Measurements from ENCODE around the gene OVCH2.

Gene OVCH2

GRCh38 chr11:7691759-7692350, 14.4 kb downstream of the OVCH2 start:
- no peak overlapping the region for H3K27ac ChIP-seq
- TF ChIP-seq ZFX (IDR thresholded peaks at IDR 0.05) = no peak
- TF ChIP-seq, protein P1, sequence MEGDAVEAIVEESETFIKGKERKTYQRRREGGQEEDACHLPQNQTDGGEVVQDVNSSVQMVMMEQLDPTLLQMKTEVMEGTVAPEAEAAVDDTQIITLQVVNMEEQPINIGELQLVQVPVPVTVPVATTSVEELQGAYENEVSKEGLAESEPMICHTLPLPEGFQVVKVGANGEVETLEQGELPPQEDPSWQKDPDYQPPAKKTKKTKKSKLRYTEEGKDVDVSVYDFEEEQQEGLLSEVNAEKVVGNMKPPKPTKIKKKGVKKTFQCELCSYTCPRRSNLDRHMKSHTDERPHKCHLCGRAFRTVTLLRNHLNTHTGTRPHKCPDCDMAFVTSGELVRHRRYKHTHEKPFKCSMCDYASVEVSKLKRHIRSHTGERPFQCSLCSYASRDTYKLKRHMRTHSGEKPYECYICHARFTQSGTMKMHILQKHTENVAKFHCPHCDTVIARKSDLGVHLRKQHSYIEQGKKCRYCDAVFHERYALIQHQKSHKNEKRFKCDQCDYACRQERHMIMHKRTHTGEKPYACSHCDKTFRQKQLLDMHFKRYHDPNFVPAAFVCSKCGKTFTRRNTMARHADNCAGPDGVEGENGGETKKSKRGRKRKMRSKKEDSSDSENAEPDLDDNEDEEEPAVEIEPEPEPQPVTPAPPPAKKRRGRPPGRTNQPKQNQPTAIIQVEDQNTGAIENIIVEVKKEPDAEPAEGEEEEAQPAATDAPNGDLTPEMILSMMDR (conservative IDR thresholded peaks at IDR 0.05) = no peak

- no peak overlapping the region for H3K27ac ChIP-seq
- TF ChIP-seq, protein P1 (conservative IDR thresholded peaks at IDR 0.05) = no peak
- TF ChIP-seq ZFX (IDR thresholded peaks at IDR 0.05) = no peak
Observed at GRCh38 chr11:7690648-7691047, 15.6 kb downstream of the OVCH2 start.

- TF ChIP-seq ZFX (IDR thresholded peaks at IDR 0.05) = no peak
- TF ChIP-seq, protein P1 (conservative IDR thresholded peaks at IDR 0.05) = no peak
- H3K27ac ChIP-seq = no peak overlapping the region
Observed at GRCh38 chr11:7689239-7689638, 17.0 kb downstream of the OVCH2 start.

- no peak overlapping the region for H3K27ac ChIP-seq
- TF ChIP-seq, protein P1 (conservative IDR thresholded peaks at IDR 0.05) = peak; percentile 88
- TF ChIP-seq ZFX (IDR thresholded peaks at IDR 0.05) = no peak
Observed at GRCh38 chr11:7688238-7688826, 17.9 kb downstream of the OVCH2 start.

DNA sequence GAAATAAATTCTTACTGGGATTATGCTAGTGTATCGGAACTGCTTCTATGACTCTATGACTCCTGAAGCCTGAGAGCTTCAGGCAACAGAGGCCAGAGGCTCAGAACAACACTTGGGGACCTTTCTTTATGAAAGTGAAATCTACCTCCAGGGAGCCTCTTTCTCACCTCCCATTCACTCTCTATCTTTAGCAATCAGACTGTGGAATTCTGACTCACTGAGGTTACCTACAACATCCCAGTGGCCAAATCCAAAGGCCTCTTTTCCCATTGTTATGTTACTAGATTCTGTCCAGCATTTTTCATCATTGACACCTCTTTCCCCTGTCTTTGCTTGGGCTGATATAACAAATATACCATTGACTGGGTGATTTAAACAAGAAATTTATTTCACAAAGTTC, 18.9 kb downstream of the OVCH2 start:
- TF ChIP-seq, protein P1 (conservative IDR thresholded peaks at IDR 0.05) = no peak
- no peak for TF ChIP-seq ZFX (IDR thresholded peaks at IDR 0.05)
- no peak overlapping the region for H3K27ac ChIP-seq

DNA sequence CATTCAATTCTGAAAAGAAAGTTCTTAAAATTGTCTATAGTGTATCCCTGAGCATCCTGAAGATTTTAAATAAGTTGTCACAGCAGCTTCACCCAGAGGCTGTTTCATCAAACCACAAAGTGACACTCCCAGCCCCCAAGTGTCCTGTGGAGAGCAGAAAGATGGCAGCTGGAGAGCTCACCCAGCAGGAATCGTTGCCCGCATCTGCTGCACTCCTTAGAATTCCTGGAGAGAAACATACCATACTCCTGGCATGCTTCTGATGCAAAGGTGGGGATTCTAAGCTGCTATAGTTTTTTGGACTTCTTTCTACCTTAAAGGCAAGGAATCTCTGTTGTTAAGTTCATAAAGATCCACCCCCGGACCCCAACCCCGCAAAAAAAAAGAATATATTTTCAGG, 19.5 kb downstream of the OVCH2 start:
- TF ChIP-seq, protein P1 (conservative IDR thresholded peaks at IDR 0.05) = no peak
- no peak overlapping the region for H3K27ac ChIP-seq

- TF ChIP-seq ZFX (IDR thresholded peaks at IDR 0.05) = no peak
- TF ChIP-seq, protein P1 (conservative IDR thresholded peaks at IDR 0.05) = no peak
- no peak overlapping the region for H3K27ac ChIP-seq
Observed at GRCh38 chr11:7683571-7683970, 22.7 kb downstream of the OVCH2 start.
